Gastrocnemius medialis (tissue), 4 donors: ENCODE measurements around the gene WDR76. TPM values are rescaled to one million over a fixed set of nuclear protein-coding genes. Genes with fewer than 3 reads are reported as not detected.
"Not testable (repeated sequence)": the region's sequence is repeated elsewhere in the genome, so short reads cannot be mapped to it uniquely, and the experiment has no call there.

Source experiments
- ATAC-seq, 2 donors: fragments of 150-250 bp; one replicate each; pipeline ENCODE4 v1.9.1; 2016
- DNase-seq, 2 donors: peaks; one replicate each; pipeline ENCODE4 v3.0.0-alpha.2; 2019
- H3K27ac ChIP-seq, 4 donors: fragments of 200-600 bp; sonication (generic); 1 replicate in 1 of 4; 2 replicates in 3 of 4; pipeline ENCODE4 v1.5.1; 2016 to 2018; ENCODE audit warnings: mild to moderate bottlenecking in 2 of 4, moderate library complexity in 1 of 4
- H3K27me3 ChIP-seq, 3 donors: fragments of 200-600 bp; sonication (generic) in 2 of 3; 1 replicate in 1 of 3; 2 replicates in 2 of 3; pipeline versions ENCODE4 v1.5.1 to v1.6.0; 2016 to 2019; ENCODE audit warnings: mild to moderate bottlenecking in 1 of 3, moderate library complexity in 1 of 3
- H3K36me3 ChIP-seq, 2 donors: fragments of 200-600 bp; sonication (generic) in 1 of 2; one replicate each; pipeline ENCODE4 v1.5.1; 2017 to 2018
- H3K4me1 ChIP-seq, 2 donors: fragments of 200-600 bp; sonication (generic) in 1 of 2; one replicate each; pipeline ENCODE4 v1.5.1; 2016 to 2017; ENCODE audit warnings: mild to moderate bottlenecking in 2 of 2
- H3K4me3 ChIP-seq, 4 donors: fragments of 200-600 bp; sonication (generic) in 3 of 4; 1 replicate in 1 of 4; 2 replicates in 3 of 4; pipeline ENCODE4 v1.5.1; 2016 to 2019; ENCODE audit warnings: mild to moderate bottlenecking in 2 of 4
- H3K9me3 ChIP-seq, 3 donors: fragments of 200-600 bp; sonication (generic) in 2 of 3; 1 replicate in 1 of 3; 2 replicates in 2 of 3; pipeline ENCODE4 v1.5.1; 2016 to 2019
- POLR2A ChIP-seq, 2 donors: fragments of 450-650 bp; IDR thresholded peaks; one replicate each; pipeline ENCODE4 v1.6.1; 2017; ENCODE audit warnings: antibody characterized with exemption in 2 of 2, mild to moderate bottlenecking in 2 of 2, moderate library complexity in 2 of 2
- in situ Hi-C, 4 donors: fragments of 200-750 bp; cut with MboI; loops; one replicate each; pipeline versions ENCODE4 v1.15.0 to v1.8.0; 2017; ENCODE audit warnings: low sequenced_read_pairs in 4 of 4
- intact Hi-C: fragments of 100-400 bp; cut with DNase I; formaldehyde crosslinking; loops from one replicate; pipeline ENCODE4 v1.15.1; 2023; ENCODE audit warnings: low total_unique reads
- total RNA-seq, 4 donors: library from RNA; depleted of rRNA; stranded (reverse); fragments of >200 nt; gene quantifications; one replicate each; pipeline versions ENCODE4 v1.1.0 to v1.2.3, GENCODE V29; 2016
- TF ChIP-seq, protein P1 (sequence below), 5 experiments: fragments of 450-650 bp in 3 of 5; fragments of 200-600 bp in 2 of 5; sonication (generic) in 2 of 5; IDR thresholded peaks in 4 of 5; conservative IDR thresholded peaks in 1 of 5; 1 replicate in 4 of 5; 2 replicates in 1 of 5; pipeline ENCODE4 v1.5.1; 2016 to 2019; ENCODE audit warnings: antibody characterized with exemption in 5 of 5, mild to moderate bottlenecking in 3 of 5, moderate library complexity in 3 of 5

WDR76 gene
- total RNA-seq, 4 donors from 2014 or later = 0.12 to 1.0 (median 0.37) TPM

DNA sequence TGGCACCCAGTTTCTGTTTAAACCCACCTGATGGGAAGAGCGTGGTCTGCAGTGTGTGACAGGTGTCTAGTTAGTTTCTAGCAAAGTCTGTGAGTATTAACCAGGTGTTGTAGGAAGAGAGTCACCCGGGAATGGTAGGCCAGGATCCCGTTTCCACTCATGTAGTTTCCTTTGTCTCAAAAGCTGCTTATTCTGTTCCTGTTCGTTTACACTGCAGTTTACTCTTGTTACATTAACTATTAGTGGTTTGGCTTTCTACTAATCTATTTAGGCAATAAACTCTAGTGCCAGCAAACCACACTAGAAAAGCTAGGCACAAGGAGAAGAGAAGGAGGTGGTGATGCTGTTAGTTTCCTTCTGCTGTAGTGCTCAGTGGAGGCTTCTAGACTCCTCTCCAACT lies 32.7 kb downstream of the WDR76 start:
- TF ChIP-seq, protein P1, sequence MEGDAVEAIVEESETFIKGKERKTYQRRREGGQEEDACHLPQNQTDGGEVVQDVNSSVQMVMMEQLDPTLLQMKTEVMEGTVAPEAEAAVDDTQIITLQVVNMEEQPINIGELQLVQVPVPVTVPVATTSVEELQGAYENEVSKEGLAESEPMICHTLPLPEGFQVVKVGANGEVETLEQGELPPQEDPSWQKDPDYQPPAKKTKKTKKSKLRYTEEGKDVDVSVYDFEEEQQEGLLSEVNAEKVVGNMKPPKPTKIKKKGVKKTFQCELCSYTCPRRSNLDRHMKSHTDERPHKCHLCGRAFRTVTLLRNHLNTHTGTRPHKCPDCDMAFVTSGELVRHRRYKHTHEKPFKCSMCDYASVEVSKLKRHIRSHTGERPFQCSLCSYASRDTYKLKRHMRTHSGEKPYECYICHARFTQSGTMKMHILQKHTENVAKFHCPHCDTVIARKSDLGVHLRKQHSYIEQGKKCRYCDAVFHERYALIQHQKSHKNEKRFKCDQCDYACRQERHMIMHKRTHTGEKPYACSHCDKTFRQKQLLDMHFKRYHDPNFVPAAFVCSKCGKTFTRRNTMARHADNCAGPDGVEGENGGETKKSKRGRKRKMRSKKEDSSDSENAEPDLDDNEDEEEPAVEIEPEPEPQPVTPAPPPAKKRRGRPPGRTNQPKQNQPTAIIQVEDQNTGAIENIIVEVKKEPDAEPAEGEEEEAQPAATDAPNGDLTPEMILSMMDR (IDR thresholded peaks at IDR 0.05 in 4 of 5, conservative IDR thresholded peaks at IDR 0.05 in 1 of 5) = no peak
- TF ChIP-seq POLR2A (IDR thresholded peaks at IDR 0.05) = no peak
- H3K27ac ChIP-seq = no peak overlapping the region
- in situ Hi-C loops (no loop called here), intact Hi-C loops (no loop called here)
- DNase-seq = no peak
- no peaks in the 10 kb centered on the region for H3K27me3 ChIP-seq
- no peak overlapping the region for H3K4me3 ChIP-seq
- no peaks in the 10 kb centered on the region for H3K4me1 ChIP-seq
- no peak for ATAC-seq
- H3K9me3 ChIP-seq = no peaks in the 10 kb centered on the region
- no peaks in the 10 kb centered on the region for H3K36me3 ChIP-seq

DNA sequence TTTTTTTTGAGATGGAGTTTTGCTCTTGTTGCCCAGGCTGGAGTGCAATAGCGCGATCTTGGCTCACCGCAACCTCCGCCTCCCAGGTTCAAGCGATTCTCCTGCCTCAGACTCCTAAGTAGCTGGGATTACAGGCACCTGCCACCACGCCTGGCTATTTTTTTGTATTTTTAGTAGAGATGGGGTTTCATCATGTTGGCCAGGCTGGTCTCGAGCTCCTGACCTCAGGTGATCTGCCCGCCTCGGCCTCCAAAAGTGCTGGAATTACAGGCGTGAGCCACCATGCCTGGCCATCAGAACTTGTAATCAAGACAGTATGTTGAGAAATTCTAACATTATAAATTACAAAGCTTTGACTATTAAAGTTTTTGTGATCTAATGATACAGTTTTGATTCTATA lies 39.8 kb downstream of the WDR76 start:
- H3K27me3 ChIP-seq, H3K9me3 ChIP-seq, H3K4me1 ChIP-seq, ATAC-seq, intact Hi-C loops, H3K27ac ChIP-seq, DNase-seq, H3K4me3 ChIP-seq, in situ Hi-C loops, H3K36me3 ChIP-seq: not testable (repeated sequence)

DNA sequence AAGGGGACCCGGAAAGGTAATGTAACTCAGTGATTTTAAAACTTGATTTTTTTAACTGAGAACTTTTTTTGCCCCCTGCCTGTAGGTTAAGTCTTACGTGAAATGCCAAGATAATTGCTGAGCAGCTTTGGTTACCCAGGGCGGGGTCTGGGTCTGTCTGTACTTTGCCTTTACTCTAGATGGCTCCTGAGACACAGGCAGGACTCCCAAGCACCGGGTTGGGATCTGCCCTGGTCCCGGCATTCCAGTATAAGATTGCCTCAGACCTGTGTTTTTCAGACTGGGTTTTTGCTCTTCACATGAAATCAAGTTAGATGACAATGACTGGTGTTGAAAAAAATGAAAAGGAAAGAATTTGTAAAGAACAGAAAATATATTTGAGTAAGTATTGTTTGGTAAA lies 40.3 kb downstream of the WDR76 start:
- Histone ChIP-seq H3K36me3 (no peaks in the 10 kb centered on the region), H3K4me1 (no peaks in the 10 kb centered on the region), H3K27me3 (no peaks in the 10 kb centered on the region), H3K4me3 (no peak overlapping the region), H3K27ac (no peak overlapping the region), H3K9me3 (no peaks in the 10 kb centered on the region)
- intact Hi-C loops = no loop called here
- DNase-seq = no peak
- ATAC-seq = no peak
- in situ Hi-C loops = no loop called here
- TF ChIP-seq, protein P1 (IDR thresholded peaks at IDR 0.05 in 4 of 5, conservative IDR thresholded peaks at IDR 0.05 in 1 of 5) = no peak
- TF ChIP-seq POLR2A (IDR thresholded peaks at IDR 0.05) = no peak

DNA sequence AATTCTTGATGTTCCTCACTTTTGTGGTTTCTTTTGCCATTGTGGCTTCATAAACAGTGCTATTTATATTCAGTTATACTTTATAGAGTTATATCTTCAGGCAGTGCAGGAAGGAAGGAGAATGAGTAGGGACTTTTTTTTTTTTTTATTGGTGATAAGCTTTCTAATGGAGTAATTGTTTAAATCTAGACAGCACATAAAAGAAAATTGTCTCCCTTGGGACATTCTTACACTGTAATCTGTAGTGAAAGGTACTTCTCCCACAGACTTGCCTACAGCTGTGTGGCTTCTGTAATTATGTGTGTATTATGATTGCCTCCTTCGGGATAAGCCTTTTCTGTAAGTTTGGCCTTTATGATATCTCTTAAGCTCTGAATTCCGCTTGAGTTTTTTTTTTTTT lies 41.6 kb downstream of the WDR76 start:
- H3K27me3 ChIP-seq = no peaks in the 10 kb centered on the region
- H3K36me3 ChIP-seq = no peaks in the 10 kb centered on the region
- no peaks in the 10 kb centered on the region for H3K4me1 ChIP-seq
- H3K27ac ChIP-seq = no peak overlapping the region
- H3K4me3 ChIP-seq = no peak overlapping the region
- TF ChIP-seq, protein P1 (IDR thresholded peaks at IDR 0.05 in 4 of 5, conservative IDR thresholded peaks at IDR 0.05 in 1 of 5) = no peak
- TF ChIP-seq POLR2A (IDR thresholded peaks at IDR 0.05) = no peak
- no peak for DNase-seq
- no peak for ATAC-seq
- H3K9me3 ChIP-seq = no peaks in the 10 kb centered on the region
- intact Hi-C loops (no loop called here), in situ Hi-C loops (no loop called here)

DNA sequence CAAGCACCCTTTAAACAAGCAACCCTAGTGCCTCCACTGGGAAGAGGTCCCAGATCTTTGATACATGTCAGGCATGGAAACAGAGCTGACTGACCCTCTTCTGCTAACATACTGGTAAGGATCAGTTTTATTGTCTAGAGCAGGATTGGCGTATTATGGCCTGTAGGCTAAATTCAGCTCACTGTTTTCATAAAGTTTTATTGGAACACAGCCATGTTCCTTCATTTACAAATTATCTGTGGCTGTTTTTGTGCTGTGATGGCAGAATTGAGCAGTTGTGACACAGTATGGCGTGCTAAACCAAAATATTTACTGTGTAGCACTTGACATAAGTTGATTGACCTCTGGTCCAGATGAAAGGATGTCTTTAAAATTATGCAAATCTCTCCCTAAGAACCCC lies 45.0 kb downstream of the WDR76 start:
- TF ChIP-seq, protein P1 (IDR thresholded peaks at IDR 0.05 in 4 of 5, conservative IDR thresholded peaks at IDR 0.05 in 1 of 5) = no peak
- TF ChIP-seq POLR2A (IDR thresholded peaks at IDR 0.05) = no peak
- intact Hi-C loops (no loop called here), in situ Hi-C loops (no loop called here)
- Histone ChIP-seq H3K9me3 (no peaks in the 10 kb centered on the region), H3K36me3 (no peaks in the 10 kb centered on the region), H3K27ac (no peak overlapping the region), H3K4me3 (no peak overlapping the region), H3K27me3 (no peaks in the 10 kb centered on the region), H3K4me1 (no peaks in the 10 kb centered on the region)
- no peak for DNase-seq
- ATAC-seq = no peak
